Measurements from ENCODE around the gene MRLN.

DNA sequence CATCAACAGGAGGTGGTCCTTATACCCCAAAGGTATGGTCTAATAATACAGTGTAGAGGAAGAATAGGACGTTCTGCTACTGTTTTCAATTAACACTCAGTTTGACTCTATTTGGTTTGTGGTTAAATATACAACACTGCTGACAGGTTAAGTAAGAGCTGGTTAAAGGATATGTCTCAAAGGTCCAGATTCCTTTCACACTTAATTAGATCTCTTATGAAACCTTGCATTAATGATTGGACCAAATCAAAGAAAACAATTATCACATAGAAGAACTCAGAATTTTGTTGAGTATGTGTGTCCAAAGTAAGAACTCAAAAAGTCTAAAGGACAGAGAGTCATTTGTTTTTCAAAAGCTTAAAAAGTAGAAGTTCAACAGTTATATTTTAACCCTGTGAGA lies 18.0 kb downstream of the MRLN start:
- TF ChIP-seq TAF1 (IDR thresholded peaks at IDR 0.05; ENCODE audit: low read depth) = no peak
- TF ChIP-seq, protein P1, sequence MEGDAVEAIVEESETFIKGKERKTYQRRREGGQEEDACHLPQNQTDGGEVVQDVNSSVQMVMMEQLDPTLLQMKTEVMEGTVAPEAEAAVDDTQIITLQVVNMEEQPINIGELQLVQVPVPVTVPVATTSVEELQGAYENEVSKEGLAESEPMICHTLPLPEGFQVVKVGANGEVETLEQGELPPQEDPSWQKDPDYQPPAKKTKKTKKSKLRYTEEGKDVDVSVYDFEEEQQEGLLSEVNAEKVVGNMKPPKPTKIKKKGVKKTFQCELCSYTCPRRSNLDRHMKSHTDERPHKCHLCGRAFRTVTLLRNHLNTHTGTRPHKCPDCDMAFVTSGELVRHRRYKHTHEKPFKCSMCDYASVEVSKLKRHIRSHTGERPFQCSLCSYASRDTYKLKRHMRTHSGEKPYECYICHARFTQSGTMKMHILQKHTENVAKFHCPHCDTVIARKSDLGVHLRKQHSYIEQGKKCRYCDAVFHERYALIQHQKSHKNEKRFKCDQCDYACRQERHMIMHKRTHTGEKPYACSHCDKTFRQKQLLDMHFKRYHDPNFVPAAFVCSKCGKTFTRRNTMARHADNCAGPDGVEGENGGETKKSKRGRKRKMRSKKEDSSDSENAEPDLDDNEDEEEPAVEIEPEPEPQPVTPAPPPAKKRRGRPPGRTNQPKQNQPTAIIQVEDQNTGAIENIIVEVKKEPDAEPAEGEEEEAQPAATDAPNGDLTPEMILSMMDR (IDR thresholded peaks at IDR 0.05; ENCODE audit: poor library complexity, severe bottlenecking) = no peak

All from neural cell (in vitro differentiated cells).